LoVo (cell line): ENCODE measurements around the gene SSNA1.

Experiments
- DNase-seq: peaks from one replicate; pipeline ENCODE4 v3.0.0-alpha.2; 2016; ENCODE audit warnings: low spot score

Gene SSNA1

DNA sequence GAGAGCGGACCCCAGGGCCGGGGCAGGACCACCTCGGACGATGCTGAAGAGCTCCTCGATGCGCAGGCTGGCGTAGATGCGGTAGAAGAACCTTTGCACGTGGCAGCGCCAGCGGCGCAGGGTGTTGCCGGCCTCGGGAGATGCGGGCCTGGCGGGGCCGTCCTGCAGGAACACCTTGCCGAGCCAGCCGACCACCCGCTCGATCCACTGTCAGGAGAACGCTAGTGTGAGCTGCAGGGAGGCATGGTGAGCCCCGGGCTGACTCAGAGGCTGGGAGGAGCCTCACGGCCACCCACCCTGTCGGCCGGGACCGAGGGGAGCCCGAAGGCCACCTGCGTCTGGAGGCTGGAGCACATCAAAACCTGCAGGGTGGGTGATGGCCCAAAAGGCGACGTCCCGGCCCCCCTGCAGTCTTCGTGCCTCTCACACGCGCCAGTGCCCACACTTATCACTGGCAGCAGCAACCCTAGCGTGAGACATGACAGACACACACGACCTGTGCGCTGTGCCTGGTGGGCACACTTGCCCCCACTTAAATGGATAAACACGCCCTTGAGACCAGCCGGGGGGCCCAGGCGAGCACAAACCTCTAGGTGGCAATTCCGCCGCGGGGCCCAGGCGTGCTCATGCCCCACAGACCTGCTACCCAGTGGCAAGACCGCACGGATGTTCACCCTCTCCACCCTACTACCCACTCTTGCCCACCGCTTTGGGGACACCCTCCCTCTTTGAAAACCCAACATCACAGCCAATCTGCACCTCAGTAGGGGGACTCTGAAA, 3.4 kb upstream of the SSNA1 start:
- DNase-seq: no peak

DNA sequence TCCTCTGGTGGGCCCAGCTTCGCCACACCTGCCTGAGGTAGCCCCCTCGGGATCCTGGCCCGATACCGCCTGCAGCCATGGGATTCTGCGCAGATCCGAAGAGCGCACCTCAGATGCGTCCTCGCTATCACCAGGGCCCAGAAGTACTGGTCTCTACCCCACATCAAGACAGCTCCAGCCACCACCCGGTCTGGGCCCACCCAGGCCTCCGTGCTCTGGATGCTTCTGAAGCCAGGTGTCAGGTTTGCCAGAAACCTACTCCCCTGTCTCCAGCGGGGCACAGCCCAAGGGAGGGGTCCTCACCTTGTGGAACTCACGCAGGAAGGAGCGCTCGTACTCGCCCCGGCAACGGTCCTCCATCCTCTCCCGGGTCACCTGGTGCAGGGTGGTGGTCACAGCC, 2.6 kb upstream of the SSNA1 start:
- no peak for DNase-seq

DNA sequence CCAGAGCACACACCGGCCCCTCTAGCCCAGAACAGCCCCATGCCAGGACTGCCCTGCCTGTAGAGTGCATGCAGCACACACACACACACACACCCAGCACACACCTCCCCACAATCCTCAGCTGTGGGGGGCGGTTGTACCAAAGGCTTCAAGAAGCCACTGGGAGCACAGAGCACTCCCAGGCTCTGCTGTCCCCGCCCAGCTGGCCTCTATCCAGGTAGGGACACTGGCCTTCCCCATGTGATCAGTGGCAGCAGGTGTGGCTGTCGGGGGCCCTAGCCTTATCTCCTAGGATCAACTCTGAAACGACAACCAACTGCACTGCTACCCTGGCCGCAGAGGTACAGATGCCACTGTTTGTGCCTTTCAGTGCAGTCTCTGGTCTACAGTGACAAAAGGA, 2.1 kb upstream of the SSNA1 start:
- DNase-seq: no peak

DNA sequence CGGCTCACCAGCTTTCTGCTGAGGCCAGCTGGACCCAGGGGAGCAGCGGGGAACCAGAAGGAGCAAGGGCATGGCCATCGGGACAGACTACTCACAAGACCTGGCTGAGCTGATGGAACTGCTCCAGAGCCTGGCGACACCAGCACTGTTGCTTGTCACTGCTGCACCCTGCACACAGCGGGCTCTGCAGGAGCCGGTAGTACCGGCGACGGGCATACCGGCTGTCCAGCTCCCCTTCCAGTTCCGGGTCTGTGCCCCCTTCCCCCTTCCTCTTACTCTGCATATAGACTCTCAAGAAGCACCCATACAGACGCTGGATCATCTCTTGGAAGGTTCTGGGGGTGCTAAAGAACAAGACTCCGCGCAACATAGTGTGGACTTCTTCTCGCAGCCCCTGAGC, 1.1 kb upstream of the SSNA1 start:
- no peak for DNase-seq

DNA sequence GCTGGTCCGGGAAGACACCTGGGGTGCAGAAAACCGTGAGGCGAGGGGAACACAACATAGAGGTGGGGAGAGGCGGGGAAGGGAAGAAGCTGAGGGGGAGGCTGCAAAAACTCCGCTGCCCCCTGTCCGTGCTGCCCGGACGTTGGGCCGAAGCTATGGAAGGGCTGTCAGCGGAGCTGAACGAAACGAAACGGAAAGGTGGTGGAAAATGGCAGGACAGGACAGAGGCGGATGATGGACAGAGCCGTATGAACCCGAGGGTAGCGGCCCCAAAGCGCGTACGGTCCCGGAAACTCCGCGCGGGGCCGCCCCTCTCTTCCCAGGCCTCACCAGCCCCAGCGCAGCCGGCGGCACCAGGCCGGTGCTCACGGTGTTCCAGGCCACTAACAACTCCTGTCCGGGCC, 388 bp upstream of the SSNA1 start:
- no peak for DNase-seq

DNA sequence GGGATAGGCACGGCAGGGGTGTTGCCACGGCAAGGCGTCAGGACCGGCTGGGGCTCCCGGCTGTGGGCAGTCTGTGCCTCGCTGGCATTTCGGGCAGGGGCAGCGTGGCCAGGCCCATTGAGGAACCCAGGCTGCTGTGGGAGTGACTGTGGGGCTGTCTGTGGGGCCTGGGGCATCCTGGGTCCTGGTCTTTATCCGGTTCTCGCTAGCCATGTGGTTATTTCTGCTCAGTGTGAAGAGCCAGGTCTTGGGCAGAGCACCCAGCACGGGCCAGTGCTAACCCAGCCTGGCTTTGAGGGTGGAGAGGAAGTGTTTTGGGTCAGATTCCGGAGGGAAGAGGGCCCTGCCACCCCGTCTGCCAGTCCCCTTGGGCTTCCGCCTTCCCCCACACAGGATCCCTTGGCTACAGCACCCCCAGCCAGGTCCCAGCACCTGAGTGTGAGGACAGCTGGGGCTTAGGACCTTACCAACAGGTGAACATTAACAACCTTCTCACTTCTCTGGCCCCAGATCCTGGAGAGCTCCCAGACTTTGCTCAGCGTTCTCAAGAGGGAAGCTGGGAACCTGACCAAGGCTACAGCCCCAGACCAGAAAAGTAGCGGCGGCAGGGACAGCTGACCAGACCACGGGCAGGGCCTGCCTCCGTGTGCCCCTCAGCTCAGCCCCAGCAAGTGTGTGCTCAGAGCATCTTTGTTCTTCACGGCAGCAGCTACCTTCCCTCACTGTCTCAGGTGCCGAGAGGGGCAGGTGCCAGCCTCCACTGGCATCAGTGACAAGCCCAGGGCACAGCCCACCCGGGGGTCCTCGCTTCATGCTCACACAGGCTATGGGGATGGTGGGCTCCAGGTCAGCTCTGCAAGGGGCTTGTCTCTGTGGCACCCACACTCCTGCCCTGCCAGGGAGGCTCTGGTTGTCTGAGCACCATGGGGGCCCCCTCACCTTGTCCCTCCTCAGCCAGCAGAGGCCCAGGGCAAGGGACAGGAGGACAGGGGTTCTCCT, 1.1 kb downstream of the SSNA1 start:
- no peak for DNase-seq

DNA sequence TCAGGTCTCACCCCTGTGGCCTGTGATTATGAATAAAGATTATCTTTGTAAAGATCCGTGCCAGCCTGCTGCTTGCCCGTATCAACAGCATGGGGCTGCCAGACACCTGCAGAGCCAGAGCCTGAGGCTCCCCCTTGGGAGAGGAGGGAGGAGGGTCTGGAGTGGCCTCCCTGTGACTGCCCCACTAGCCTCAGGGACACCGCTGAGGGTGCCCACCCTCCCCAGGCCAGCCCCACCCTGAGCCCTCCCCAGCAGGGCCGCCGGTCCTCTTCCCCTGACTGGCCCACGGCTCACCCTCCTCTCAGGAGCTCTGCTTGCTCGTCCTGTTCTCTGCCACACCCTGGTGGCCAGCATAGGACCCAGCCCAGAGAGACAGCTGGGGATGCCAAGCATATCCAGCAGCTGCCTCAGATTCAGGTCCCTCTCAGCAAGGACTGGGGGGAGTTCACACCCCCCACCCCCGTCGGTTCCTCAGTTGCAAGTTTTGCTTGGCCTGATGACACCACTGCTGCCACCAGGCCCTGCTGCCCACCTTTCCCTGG, 1.9 kb downstream of the SSNA1 start:
- peak; percentile 16 for DNase-seq

DNA sequence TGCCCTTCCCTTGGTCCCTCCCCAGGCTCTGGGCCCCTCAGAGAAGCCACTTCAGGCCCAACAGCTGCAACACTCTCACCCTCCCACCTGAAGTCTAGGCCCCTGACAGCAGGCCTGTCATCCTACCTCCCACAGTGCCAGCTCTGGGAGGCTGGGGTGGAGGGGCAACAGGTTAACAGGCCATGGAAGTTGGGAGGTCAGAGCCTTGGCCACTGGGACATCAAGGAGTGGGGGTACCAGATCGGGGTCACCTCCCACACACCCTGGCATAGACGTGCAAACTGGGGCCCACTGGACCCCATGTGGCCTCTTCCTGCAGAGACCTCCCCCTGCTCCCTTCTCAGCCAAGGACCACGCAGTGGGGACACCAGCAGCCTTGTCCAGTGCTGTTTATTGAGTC, 2.8 kb downstream of the SSNA1 start:
- DNase-seq: no peak

DNA sequence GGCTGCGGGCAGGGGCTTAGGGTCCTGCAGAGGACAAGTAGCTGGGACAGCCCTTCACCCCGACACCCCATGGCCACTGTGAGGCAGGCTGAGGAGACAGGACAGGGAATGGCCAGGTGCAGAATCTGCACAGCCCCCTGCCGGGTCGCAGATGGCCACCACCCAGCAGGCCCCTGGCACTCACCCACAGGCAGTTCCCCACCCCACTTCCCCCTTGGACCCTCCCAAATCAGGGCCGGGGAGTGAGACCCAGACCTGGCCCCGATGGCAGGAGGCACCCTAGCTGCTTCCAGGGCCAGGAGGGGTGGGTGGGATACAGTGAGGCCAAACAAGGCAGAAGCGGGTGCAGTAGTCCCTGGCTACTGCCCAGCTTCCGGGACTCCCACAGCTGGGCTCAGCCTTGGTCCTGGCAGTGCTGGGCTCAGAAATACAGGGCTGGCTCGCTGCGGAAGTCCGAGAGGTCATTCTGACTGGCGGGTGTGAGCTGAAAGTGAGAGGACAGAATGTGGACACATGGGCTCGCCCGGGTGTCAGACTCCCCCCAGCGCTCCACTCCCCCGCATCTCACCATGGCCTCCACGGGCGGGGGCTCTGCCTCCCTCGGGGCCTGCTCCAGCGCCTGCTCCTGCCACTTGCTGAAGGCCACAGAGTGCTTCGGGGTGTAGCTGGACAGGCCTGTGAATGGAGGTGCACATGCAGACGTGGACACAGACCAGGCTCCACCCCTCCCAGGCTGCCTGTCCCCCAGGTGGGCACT, 3.4 kb downstream of the SSNA1 start:
- DNase-seq: no peak

DNA sequence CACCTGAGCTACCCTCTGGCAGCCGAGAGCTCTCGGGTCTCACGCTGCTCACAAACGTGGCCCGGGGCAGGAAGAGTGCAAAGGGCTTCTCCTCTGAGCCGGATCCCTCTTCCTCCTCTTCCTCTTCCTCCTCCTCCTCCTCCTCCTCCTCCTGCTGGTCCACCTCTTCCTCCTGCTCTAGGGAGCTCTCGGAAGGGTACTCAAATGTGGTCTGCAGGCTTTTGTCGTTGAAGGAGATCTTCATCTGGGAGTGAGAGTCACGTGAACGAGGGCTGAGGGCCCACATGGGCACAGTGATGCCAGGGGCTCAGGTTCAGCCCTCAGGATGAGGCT, 3.9 kb downstream of the SSNA1 start:
- DNase-seq: no peak

DNA sequence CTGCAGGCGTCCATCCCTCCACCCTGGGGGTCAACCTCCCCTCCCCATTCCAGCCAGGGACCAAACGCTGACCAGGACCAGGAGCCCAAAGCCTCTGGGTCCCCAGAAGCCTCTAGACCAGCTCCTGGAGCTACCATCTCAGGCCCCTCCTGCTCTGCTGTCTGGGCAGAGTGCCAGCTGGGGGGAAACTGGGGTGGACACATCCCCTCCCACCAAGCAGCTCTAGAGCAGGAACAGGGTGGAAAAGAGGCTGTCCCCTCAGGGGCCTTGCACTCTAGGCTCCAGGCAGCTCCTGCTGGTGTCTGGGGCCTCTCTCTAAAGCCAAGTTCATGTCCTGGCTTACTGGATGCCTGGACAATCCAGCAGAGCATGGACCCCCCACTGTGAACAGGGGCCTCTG, 4.4 kb downstream of the SSNA1 start:
- no peak for DNase-seq

DNA sequence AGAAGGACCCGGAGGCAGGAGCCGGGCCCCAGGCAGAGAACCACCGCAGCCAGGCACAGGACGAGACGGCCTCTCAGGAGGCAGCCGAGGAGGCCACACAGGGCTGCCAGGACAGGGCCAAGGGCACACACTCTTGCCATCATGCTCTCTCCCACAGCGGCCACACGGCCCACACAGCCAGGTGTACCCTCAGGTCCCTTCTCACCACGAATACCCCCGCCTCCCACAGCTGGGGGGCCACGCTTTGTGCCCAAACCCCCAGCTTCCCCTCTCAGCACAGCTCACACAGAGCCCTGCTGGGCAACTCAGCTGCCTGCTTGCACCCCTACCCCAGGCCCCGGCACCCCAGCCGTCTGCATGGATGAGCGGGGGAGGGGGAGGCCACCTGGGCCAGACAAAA, 5.3 kb downstream of the SSNA1 start:
- DNase-seq: no peak

DNA sequence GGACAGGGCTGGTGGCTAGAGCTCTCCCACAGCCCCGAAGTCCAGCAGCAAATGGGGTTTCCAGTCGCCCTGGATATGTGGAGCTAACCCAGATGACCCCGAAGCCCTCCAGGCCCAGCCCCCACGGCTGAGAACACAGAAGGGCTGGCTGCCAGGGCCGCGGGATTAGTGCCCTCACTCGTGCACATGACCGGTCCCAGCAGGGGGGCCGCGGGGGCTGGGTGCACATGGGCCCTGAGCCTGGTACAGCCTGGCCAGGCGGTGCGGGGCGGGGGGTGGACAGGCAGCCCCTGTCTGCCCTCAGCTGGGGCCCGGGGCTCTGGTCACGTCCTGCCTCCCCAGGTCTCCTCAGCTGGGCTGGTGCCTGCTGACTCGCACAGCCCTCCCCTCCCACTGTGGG, 5.9 kb downstream of the SSNA1 start:
- DNase-seq: no peak

DNA sequence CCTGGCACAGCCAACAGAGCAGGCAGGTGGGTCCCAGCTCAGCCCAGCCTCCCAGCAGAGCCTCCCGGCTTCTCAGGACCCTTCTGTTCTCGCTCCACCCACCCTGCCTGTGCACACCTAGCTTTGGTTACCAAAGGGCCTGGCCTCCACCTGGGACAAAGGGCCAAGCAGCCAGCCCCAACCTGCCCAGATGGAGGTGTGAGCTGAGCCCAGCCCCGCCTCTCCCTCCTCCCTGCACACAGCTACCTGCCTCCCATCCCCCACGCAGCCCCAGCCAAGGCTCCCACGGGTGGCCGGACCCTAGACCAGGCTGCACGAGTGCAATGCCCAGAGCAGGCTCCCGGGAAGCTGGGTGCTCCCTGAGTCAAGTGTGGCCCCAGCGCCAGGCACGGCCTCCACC, 6.4 kb downstream of the SSNA1 start:
- no peak for DNase-seq

DNA sequence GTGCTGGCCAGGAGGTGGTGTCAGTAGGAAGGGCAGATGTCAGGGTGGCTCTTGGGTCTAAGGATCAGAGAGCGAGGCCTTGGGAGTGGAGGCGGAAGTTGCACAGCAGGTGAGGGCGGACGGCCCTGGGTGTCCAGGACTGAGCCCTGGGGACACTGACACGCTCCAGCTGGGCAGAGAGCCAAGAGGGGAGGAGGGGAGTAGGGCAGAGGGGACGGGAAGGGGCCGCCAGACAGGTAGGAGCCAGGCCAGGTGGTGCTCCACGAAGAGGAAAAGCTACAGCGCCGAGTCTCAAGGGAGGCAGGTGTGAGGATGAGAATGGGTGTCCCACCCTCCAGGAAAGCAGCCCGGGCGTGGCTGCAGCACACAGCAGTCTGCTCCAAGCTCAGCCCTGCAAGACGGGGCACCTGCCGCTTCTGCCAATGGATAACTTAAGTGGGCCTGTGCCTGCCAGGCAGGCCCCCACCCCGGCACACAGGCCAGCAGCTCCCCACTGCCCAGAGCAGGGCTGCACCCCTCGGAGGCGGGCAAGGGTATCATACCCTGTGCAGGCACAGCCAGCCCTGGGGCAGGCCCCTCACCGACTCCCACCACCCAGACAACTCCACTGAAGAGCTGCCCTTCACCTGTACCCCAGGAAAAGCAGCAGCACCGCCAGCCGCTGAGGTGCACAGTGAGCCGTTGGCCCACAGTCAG, 7.2 kb downstream of the SSNA1 start:
- DNase-seq: no peak

DNA sequence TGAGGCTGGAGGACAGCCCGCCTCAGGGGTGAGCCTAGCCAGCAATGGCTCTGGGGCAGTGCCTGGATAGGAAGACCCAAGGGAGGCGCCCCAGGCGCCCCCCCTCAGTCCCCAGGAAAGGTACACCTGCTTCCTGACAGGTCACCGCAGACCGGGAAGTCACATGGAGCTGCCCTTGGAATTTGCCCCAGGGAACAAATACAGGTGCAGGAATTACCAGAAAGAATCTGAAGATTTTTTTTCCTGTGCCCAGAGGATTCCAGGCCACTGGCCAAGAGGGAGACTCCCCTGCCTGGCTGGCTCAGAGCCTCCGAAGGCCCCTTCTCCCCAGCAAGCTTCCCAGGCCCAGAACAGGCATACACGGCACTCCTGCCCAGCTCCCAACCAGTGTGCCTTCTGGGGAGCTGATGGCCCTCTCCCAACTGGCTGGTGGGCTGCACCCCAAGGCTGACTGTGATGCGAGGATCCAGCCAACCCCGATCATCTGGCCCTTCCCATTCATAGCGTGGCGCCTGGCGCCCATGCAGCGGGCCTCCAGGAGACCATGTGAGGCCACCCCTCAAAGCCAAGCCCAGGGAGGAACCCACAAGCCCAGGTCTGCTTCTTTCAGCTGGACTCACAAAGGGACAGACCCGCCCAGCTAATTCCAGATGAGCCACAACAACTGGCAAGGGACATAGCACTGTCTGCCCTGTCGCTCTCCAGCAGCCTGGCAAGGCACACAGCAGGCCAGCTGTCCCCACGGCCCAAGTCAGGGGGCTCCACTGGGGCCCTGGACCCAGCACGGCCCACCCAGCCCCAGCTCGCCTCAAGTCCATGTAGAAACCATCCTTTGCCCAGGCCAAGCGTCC, 9.8 kb downstream of the SSNA1 start:
- peak; percentile 48 for DNase-seq

DNA sequence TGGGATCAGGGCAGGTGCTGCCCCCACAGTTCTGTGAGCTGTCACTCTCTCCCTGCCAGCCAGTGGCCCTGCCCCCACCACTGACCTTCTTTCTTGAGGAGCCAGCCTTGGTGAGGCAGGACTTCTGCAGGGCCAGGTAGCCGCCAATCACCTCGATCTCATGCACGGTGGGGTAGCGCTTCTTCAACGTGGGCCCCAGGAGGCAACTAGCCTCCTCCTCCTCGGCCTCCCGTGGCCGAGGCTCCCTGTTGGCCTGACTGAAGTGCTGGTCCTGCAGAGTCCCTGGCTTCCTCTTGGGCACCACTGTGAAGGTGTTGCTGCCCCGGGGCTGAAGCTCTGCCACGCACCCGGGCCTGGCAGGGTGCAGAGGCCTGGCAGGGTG, 10.4 kb downstream of the SSNA1 start:
- no peak for DNase-seq

DNA sequence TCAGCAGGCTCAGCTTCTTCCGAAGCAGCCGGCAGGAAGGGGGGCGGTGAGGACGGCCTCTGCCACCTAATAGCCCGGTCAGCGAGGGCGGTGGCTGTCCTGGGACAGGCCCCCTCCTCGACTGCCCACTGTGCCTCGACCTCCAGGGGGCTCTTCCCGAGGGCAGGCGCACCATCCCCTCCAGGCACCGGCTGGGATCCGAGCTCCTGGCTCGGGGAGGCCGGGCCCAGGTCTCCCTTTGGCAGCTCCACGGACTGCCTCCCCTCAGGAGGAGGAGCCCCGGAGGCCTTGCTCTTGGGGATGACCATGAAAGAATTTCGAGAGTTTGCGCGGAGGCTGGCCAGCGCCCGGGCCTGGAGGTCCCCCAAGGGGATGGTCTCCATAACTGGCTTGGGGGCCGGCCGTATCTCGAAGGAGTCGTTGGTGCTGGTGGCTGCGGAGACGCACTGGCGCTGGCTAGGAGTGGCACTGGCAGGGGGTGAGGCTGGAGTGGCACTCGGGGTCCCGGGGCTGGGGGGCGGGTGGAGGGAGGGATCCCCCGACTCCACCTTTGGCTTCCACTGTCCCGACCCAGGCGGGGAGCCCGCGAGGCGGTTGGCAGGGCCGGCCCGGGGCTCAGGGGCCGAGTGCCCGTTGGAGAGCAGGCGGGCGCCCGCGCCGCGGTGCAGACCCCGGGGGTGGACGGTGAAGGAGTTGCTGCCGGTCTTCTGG, 11.1 kb downstream of the SSNA1 start:
- no peak for DNase-seq

DNA sequence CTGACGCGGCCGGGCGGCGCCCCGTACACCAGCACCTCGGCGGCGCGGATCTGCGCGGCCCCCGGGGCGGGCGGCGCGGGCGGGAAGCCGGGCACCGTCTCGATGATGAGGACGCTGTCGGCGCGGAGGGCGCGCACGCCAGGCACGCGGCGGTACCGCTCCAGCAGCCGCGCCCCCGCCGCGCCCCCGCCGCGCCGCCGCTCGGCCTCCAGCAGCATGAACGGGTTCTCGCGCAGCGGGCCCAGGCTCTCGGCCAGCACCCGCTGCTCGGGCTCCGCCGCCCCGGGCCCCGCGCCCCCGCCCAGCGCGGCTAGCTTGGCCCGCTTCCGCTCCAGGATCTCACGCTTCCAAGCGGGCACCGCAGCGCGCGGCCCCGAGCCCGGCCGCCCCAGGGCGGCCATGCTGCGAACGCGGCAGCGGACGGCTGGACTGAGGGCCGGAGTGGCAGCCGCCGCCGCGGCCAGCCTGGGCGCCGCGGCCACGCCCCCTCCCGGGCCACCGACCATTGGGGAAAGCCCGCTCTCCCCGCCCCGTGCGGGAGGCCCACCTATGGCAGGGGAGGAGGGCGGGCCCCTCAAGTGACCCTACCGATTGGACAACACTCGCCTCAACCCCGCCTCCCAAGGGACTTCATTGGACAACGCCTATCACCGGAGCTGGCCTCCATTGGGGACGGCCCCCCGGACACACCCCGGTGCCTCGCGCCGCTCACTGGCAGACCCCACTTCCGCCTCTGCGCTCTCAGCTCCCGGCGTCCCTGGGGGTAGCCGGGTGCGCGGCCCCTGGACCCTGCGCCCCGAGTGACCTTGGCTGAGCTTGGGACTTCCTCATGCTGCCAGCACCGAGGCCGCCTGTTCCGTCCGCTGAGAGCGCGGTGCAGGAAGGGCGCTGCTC, 12.1 kb downstream of the SSNA1 start, which contains the start of gene TPRN:
Gene TPRN, minus strand, starts transcription at position 431 of the 894 bp plus-strand sequence. Its CDS starts 30 bp downstream, at position 401.
- peak; percentile 98 for DNase-seq
